KOPT-K1 (cell line): ENCODE data around the gene RGS6.
"Not testable (repeated sequence)": the region's sequence is repeated elsewhere in the genome, so short reads cannot be mapped to it uniquely, and the experiment has no call there.

Experiments
- H3K27ac ChIP-seq: fragments of 200-600 bp; sonication (generic); 2 replicates; pipeline ENCODE4 v1.5.1; 2016; ENCODE audit warnings: antibody characterized with exemption, mild to moderate bottlenecking, low read depth, low read length; ENCODE audit not compliant: poor library complexity, severe bottlenecking
- H3K36me3 ChIP-seq: fragments of 200-600 bp; sonication (generic); 2 replicates; pipeline ENCODE4 v1.5.1; 2017; ENCODE audit warnings: antibody characterized with exemption, mild to moderate bottlenecking, low read length, moderate library complexity; ENCODE audit not compliant: insufficient read depth
- H3K9me3 ChIP-seq: fragments of 200-600 bp; sonication (generic); 2 replicates; pipeline ENCODE4 v1.5.1; 2017; ENCODE audit warnings: antibody characterized with exemption, low read length, mild to moderate bottlenecking; ENCODE audit not compliant: insufficient read depth, poor library complexity, severe bottlenecking

Gene RGS6

GRCh38 chr14:71933001-71933587 lies 865 bp downstream of the RGS6 start:
- H3K9me3 ChIP-seq: peaks cover 26% of the 10 kb centered on the region
- no peak overlapping the region for H3K27ac ChIP-seq
- H3K36me3 ChIP-seq: no peaks in the 10 kb centered on the region

- H3K9me3 ChIP-seq: peaks cover 16% of the 10 kb centered on the region
- H3K27ac ChIP-seq, H3K36me3 ChIP-seq: not testable (repeated sequence)
Measured at GRCh38 chr14:71938273-71938672, 6.0 kb downstream of the RGS6 start.

- H3K36me3 ChIP-seq, H3K27ac ChIP-seq: not testable (repeated sequence)
- peaks cover 16% of the 10 kb centered on the region for H3K9me3 ChIP-seq
Measured at GRCh38 chr14:71939344-71939743, 7.1 kb downstream of the RGS6 start.

GRCh38 chr14:71940500-71940899 lies 8.3 kb downstream of the RGS6 start:
- H3K36me3 ChIP-seq, H3K27ac ChIP-seq: not testable (repeated sequence)
- H3K9me3 ChIP-seq: peaks cover 16% of the 10 kb centered on the region

- not testable (repeated sequence) for H3K36me3 ChIP-seq, H3K27ac ChIP-seq
- peaks cover 16% of the 10 kb centered on the region for H3K9me3 ChIP-seq
Measured at GRCh38 chr14:71941616-71942015, 9.4 kb downstream of the RGS6 start.

GRCh38 chr14:71942904-71943694 lies 10.9 kb downstream of the RGS6 start:
- H3K27ac ChIP-seq: no peak overlapping the region
- H3K9me3 ChIP-seq: peaks cover 16% of the 10 kb centered on the region
- H3K36me3 ChIP-seq: no peaks in the 10 kb centered on the region

GRCh38 chr14:71943695-71944018 lies 11.4 kb downstream of the RGS6 start:
- H3K36me3 ChIP-seq: no peaks in the 10 kb centered on the region
- no peak overlapping the region for H3K27ac ChIP-seq
- H3K9me3 ChIP-seq: peaks cover 16% of the 10 kb centered on the region

- Histone ChIP-seq H3K9me3 (no peaks in the 10 kb centered on the region), H3K36me3 (no peaks in the 10 kb centered on the region), H3K27ac (no peak overlapping the region)
Measured at GRCh38 chr14:71947947-71948500, 15.8 kb downstream of the RGS6 start.

GRCh38 chr14:71952381-71953363 lies 20.4 kb downstream of the RGS6 start:
- H3K27ac ChIP-seq: no peak overlapping the region
- no peaks in the 10 kb centered on the region for H3K9me3 ChIP-seq
- no peaks in the 10 kb centered on the region for H3K36me3 ChIP-seq

GRCh38 chr14:71956920-71957563 lies 24.8 kb downstream of the RGS6 start:
- no peak overlapping the region for H3K27ac ChIP-seq
- H3K9me3 ChIP-seq: no peaks in the 10 kb centered on the region

GRCh38 chr14:71959055-71959454 lies 26.8 kb downstream of the RGS6 start:
- no peaks in the 10 kb centered on the region for H3K36me3 ChIP-seq
- H3K27ac ChIP-seq: no peak overlapping the region
- H3K9me3 ChIP-seq: no peaks in the 10 kb centered on the region

More at GRCh38 chr14:71956920-71957563, 24.8 kb downstream of the RGS6 start:
- H3K36me3 ChIP-seq: no peaks in the 10 kb centered on the region

- Histone ChIP-seq H3K36me3 (no peaks in the 10 kb centered on the region), H3K27ac (no peak overlapping the region), H3K9me3 (no peaks in the 10 kb centered on the region)
Measured at GRCh38 chr14:71960494-71961353, 28.5 kb downstream of the RGS6 start.

- Histone ChIP-seq H3K9me3 (no peaks in the 10 kb centered on the region), H3K36me3 (no peaks in the 10 kb centered on the region), H3K27ac (no peak overlapping the region)
Measured at GRCh38 chr14:71961972-71962371, 29.7 kb downstream of the RGS6 start.

GRCh38 chr14:71964716-71965115 lies 32.5 kb downstream of the RGS6 start:
- H3K27ac ChIP-seq: no peak overlapping the region
- no peaks in the 10 kb centered on the region for H3K36me3 ChIP-seq

More at GRCh38 chr14:71964716-71965115, 32.5 kb downstream of the RGS6 start:
- H3K9me3 ChIP-seq: no peaks in the 10 kb centered on the region
